HEK293T (cell line): ENCODE data around the gene LPCAT1.

Experiments used
- CTCF ChIA-PET: fragments of 350-600 bp; formaldehyde crosslinking; extraction: SDS; loops from one replicate; lab custom pipeline; 2021; ENCODE audit warnings: antibody characterized with exemption, inconsistent platforms; lab: Yijun Ruan, JAX
- POLR2A ChIA-PET: fragments of 350-600 bp; formaldehyde crosslinking; extraction: SDS; loops from one replicate; lab custom pipeline; 2020; ENCODE audit warnings: antibody characterized with exemption, inconsistent platforms; lab: Yijun Ruan, JAX
- DNase-seq: peaks from one replicate; pipeline ENCODE4 v3.0.0; 2012; ENCODE audit warnings: mixed read lengths; ENCODE audit errors: extremely low spot score
- ARNT ChIP-seq: fragments of 450-650 bp; IDR thresholded peaks from 2 replicates; pipeline ENCODE4 v1.6.1; 2017; ENCODE audit warnings: mild to moderate bottlenecking
- BHLHE40 ChIP-seq: fragments of 450-650 bp; IDR thresholded peaks from 2 replicates; pipeline ENCODE4 v1.6.1; 2016; ENCODE audit warnings: mild to moderate bottlenecking, moderate library complexity, borderline replicate concordance
- CTBP1 ChIP-seq: fragments of 450-650 bp; IDR thresholded peaks from 2 replicates; pipeline ENCODE4 v1.6.1; 2016; ENCODE audit warnings: borderline replicate concordance
- ELF4 ChIP-seq: fragments of 450-650 bp; IDR thresholded peaks from 2 replicates; pipeline ENCODE4 v1.6.1; 2017; ENCODE audit warnings: antibody characterized with exemption
- FOXA1 ChIP-seq: fragments of 450-650 bp; IDR thresholded peaks from 2 replicates; pipeline ENCODE4 v1.6.1; 2016; ENCODE audit warnings: mild to moderate bottlenecking
- FOXK2 ChIP-seq: fragments of 450-650 bp; IDR thresholded peaks from 2 replicates; pipeline ENCODE4 v1.6.1; 2016; ENCODE audit warnings: mild to moderate bottlenecking
- FOXM1 ChIP-seq: fragments of 450-650 bp; IDR thresholded peaks from 2 replicates; pipeline ENCODE4 v1.6.1; 2017; ENCODE audit warnings: mild to moderate bottlenecking, borderline replicate concordance
- HDGF ChIP-seq: fragments of 450-650 bp; IDR thresholded peaks from 2 replicates; pipeline ENCODE4 v1.6.1; 2017; ENCODE audit warnings: antibody characterized with exemption, borderline replicate concordance
- L3MBTL2 ChIP-seq: fragments of 450-650 bp; conservative IDR thresholded peaks from 2 replicates; pipeline ENCODE4 v1.6.1; 2016; ENCODE audit warnings: mild to moderate bottlenecking
- LEF1 ChIP-seq: fragments of 450-650 bp; IDR thresholded peaks from 2 replicates; pipeline ENCODE4 v1.6.1; 2017; ENCODE audit warnings: mild to moderate bottlenecking, borderline replicate concordance
- NFRKB ChIP-seq: fragments of 450-650 bp; IDR thresholded peaks from 2 replicates; pipeline ENCODE4 v1.6.1; 2016; ENCODE audit warnings: mild to moderate bottlenecking, moderate library complexity
- SP1 ChIP-seq: fragments of 450-650 bp; IDR thresholded peaks from 2 replicates; pipeline ENCODE4 v1.6.1; 2017
- SUZ12 ChIP-seq: fragments of 450-650 bp; IDR thresholded peaks from 2 replicates; pipeline ENCODE4 v1.6.1; 2016; ENCODE audit warnings: mild to moderate bottlenecking
- TARDBP ChIP-seq: fragments of 450-650 bp; IDR thresholded peaks from 2 replicates; pipeline ENCODE4 v1.6.1; 2016
- ZNF384 ChIP-seq: fragments of 450-650 bp; IDR thresholded peaks from 2 replicates; pipeline ENCODE4 v1.6.1; 2016

Gene LPCAT1

DNA sequence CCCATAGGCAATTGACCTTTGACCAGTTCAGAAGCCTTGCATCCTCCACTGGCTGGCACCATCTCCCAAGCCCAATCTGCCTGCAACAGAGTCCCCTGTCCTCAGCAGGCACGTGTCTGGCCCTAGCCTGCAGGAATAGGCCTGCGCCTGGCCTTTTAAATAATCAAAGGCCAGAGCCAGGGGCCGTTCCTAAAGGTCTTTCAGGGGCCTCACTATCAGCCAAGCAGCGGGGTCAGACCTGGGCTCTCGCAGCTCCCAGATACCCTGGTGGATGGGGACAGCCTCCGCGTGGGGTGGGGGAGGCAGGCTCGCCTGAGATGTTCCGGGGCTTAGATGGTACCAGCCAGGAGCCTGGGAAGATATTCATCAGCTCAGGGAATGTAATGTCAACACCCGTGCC lies 111.1 kb downstream of the LPCAT1 start:
- TF ChIP-seq FOXM1 (no peak), SP1 (no peak), SUZ12 (no peak), FOXK2 (no peak), L3MBTL2 (no peak), CTBP1 (no peak), LEF1 (no peak), ZNF384 (no peak), HDGF (no peak), BHLHE40 (no peak), ELF4 (no peak), FOXA1 (no peak), NFRKB (no peak), ARNT (no peak), TARDBP (no peak)
- POLR2A ChIA-PET = no interaction called here
- DNase-seq = no peak
- CTCF ChIA-PET = no interaction called here

DNA sequence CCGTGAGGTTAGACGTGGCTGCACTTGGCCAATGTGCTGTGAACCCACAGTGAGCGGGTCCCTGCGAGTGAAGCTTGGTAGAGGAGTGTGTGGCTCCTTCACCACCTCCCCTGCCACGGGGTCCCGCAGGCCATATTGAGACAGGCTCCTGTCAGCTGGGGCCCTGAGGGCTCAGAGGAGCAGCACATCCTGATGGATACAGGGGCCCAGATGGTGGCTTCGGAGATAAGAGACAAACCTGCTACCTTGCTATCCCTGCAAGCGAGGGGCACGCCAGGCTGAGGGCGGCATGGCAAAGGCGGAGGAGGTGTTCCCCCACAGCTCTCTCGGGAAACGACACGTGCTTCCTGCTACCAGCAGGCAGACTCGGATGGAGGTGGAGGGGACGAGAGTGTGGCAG lies 111.6 kb downstream of the LPCAT1 start:
- no peak for TF ChIP-seq FOXA1
- no peak for TF ChIP-seq NFRKB
- no peak for TF ChIP-seq FOXM1
- TF ChIP-seq SUZ12 = no peak
- ChIA-PET POLR2A (no interaction called here), CTCF (interaction anchor here (0.8 kb wide), 1 partner anchor 31 kb away, joined by 4 read pairs; no protein-coding TSS in a partner anchor)
- DNase-seq = no peak
